Measurements from ENCODE around the gene ZNF18. TPM values are rescaled to one million over a fixed set of nuclear protein-coding genes. Genes with fewer than 3 reads are reported as not detected.

Gene ZNF18
- total RNA-seq, 5 donors from 2014 or later (not counting 1 experiment from before 2014, with no cell fraction given), result 12.8 to 14.7 (median 13.8) TPM

DNA sequence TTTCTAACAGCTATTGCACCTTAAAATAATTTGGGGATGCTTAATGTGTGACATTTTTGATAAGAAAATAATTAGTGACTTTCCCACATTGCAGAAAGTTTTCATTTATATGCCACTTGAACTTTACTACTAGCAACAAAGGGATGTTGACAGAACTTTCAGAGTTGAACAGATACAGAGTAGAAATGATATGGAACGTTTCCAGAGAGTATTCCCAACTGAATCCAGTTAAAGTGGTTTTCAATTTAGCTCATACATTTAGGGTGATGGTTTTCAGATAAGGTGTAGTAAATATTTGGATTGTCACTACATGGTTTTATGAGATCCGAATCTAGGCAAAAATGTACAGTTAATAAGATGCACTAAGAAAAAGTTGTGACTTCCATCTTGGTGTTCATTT, 40.7 kb upstream of the ZNF18 start:
- no peaks in the 10 kb centered on the region for H3K9me3 ChIP-seq
- H3K36me3 ChIP-seq (ENCODE audit: control insufficient read depth in 2 of 2, extremely low read depth in 1 of 2, insufficient read depth in 1 of 2, low read length in 1 of 2), result peaks cover 0 to 4% of the 10 kb centered on the region in 2 donors
- no peak overlapping the region for H3K27ac Mint-ChIP-seq
- ChIA-PET CTCF (interaction anchor here in 1 of 2 donors (0.5 kb wide), 1 partner anchor 18 kb away, joined by 3 read pairs; the partner anchor contains the start of gene MAP2K4), POLR2A (no interaction called here)
- H3K27me3 ChIP-seq (replicated peaks in 1 of 2; ENCODE audit: control insufficient read depth in 2 of 2, extremely low read depth in 1 of 2, insufficient read depth in 2 of 2, low read length in 1 of 2), result no peaks in the 10 kb centered on the region
- DNase-seq (no peak), ATAC-seq (replicated peaks in 1 of 4) (no peak)
- peaks cover 56 to 62% (median 57%) of the 10 kb centered on the region in 3 donors for H3K4me1 Mint-ChIP-seq
- no peak overlapping the region for H3K27ac ChIP-seq (ENCODE audit: low read length)
- H3K27me3 Mint-ChIP-seq, result no peaks in the 10 kb centered on the region
- no CpG with 5 or more reads among the region's 2 CpGs for WGBS (ENCODE audit: insufficient coverage)
- H3K4me1 ChIP-seq (ENCODE audit: control insufficient read depth in 1 of 2, extremely low read depth in 1 of 2, insufficient read depth in 2 of 2, low read length in 2 of 2), result no peaks in the 10 kb centered on the region
- H3K9me3 Mint-ChIP-seq, result no peaks in the 10 kb centered on the region
- peaks cover 30% of the 10 kb centered on the region for H3K36me3 Mint-ChIP-seq
- no peak overlapping the region for H3K4me3 Mint-ChIP-seq
- H3K4me3 ChIP-seq (ENCODE audit: control insufficient read depth in 1 of 2, extremely low read depth in 1 of 2, low read length in 1 of 2), result no peak overlapping the region

DNA sequence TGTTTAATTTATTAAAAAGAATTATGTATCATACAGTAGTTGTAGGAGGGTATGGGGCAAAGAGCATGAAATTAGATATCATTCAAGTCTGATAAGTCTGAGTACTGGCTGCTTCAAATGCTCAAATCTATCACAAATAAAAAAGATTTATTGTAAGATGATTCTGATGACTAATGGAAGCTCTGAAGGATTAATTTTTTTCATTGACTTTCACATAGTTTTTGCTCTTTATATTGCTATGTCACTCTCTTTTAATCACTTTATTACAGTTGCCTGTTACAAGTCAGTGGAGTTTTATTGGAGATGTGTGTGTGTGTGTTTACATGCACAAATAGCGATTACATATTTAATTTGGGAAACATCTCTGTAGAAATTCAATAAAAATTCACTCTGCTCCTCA, 38.4 kb upstream of the ZNF18 start:
- no peak for ATAC-seq (replicated peaks in 1 of 4)
- H3K27ac Mint-ChIP-seq, result no peak overlapping the region

DNA sequence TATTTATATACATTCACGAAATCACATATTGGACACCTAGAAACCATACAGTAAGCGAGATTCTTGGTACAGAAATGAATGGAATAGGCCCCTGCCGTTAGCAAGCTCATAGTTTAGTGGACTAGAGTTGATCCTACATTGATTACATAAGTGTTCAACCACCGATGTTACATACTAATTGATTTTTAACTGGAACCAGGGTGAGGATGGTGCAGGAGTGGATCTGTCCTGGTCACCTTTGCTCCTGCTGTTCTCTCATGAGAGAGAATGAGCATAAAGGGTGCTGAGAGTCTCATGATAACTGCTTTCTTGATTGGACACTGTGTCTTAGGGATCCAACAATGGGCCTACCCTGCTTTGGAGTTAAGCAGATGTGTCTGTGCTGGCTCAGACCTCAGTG, 37.3 kb upstream of the ZNF18 start:
- Histone ChIP-seq H3K4me3 (ENCODE audit: control insufficient read depth in 1 of 2, extremely low read depth in 1 of 2, low read length in 1 of 2) (no peak overlapping the region), H3K36me3 (ENCODE audit: control insufficient read depth in 2 of 2, extremely low read depth in 1 of 2, insufficient read depth in 1 of 2, low read length in 1 of 2) (peaks cover 0 to 4% of the 10 kb centered on the region in 2 donors), H3K4me1 (ENCODE audit: control insufficient read depth in 1 of 2, extremely low read depth in 1 of 2, insufficient read depth in 2 of 2, low read length in 2 of 2) (no peaks in the 10 kb centered on the region), H3K27ac (ENCODE audit: low read length) (no peak overlapping the region), H3K27me3 (replicated peaks in 1 of 2; ENCODE audit: control insufficient read depth in 2 of 2, extremely low read depth in 1 of 2, insufficient read depth in 2 of 2, low read length in 1 of 2) (no peaks in the 10 kb centered on the region), H3K9me3 (no peaks in the 10 kb centered on the region)
- H3K27ac Mint-ChIP-seq, result no peak overlapping the region
- ATAC-seq (replicated peaks in 1 of 4) (no peak), DNase-seq (no peak)
- H3K27me3 Mint-ChIP-seq, result no peaks in the 10 kb centered on the region
- H3K4me1 Mint-ChIP-seq, result peaks cover 57 to 58% (median 58%) of the 10 kb centered on the region in 3 donors
- no peaks in the 10 kb centered on the region for H3K9me3 Mint-ChIP-seq
- no peak overlapping the region for H3K4me3 Mint-ChIP-seq
- ChIA-PET POLR2A (interaction anchor here in 1 of 2 donors (1.5 kb wide), 1 partner anchor 10 kb away, joined by 4 read pairs; no protein-coding TSS in a partner anchor), CTCF (interaction anchor here in 1 of 2 donors (0.6 kb wide), 1 partner anchor 74 kb away, joined by 3 read pairs; no protein-coding TSS in a partner anchor)
- WGBS (ENCODE audit: insufficient coverage), result no CpG with 5 or more reads among the region's 4 CpGs
- peaks cover 23% of the 10 kb centered on the region for H3K36me3 Mint-ChIP-seq

More for the DNA sequence above, 38.4 kb upstream of the ZNF18 start:
- Histone ChIP-seq H3K27me3 (replicated peaks in 1 of 2; ENCODE audit: control insufficient read depth in 2 of 2, extremely low read depth in 1 of 2, insufficient read depth in 2 of 2, low read length in 1 of 2) (no peaks in the 10 kb centered on the region), H3K27ac (ENCODE audit: low read length) (no peak overlapping the region), H3K4me3 (ENCODE audit: control insufficient read depth in 1 of 2, extremely low read depth in 1 of 2, low read length in 1 of 2) (no peak overlapping the region), H3K9me3 (no peaks in the 10 kb centered on the region), H3K4me1 (ENCODE audit: control insufficient read depth in 1 of 2, extremely low read depth in 1 of 2, insufficient read depth in 2 of 2, low read length in 2 of 2) (no peaks in the 10 kb centered on the region), H3K36me3 (ENCODE audit: control insufficient read depth in 2 of 2, extremely low read depth in 1 of 2, insufficient read depth in 1 of 2, low read length in 1 of 2) (peaks cover 0 to 4% of the 10 kb centered on the region in 2 donors)
- Mint-ChIP-seq H3K4me3 (no peak overlapping the region), H3K9me3 (no peaks in the 10 kb centered on the region), H3K36me3 (peaks cover 23% of the 10 kb centered on the region), H3K4me1 (peaks cover 56 to 57% (median 57%) of the 10 kb centered on the region in 3 donors), H3K27me3 (no peaks in the 10 kb centered on the region)
- no peak for DNase-seq
- no CpG with 5 or more reads among the region's 1 CpG for WGBS (ENCODE audit: insufficient coverage)
- POLR2A ChIA-PET, result no interaction called here
- CTCF ChIA-PET, result no interaction called here

DNA sequence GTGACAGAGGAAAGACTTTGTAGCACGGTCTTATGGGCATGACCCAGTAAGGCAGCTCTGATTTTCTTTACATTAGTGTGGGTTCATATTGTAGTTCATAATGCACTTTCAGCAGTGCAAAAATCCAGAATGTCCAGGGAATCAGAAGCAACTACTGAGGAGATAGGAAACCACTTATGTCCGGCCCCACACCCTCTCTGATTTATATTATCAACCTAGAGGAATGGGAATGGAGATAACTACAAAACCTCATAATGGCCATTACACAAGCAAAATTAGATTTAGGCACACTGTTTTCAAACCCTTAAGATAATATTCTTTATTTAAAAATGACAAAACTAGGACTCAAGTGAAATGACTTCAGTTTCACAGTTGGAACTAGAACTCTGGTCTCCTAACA, 31.3 kb upstream of the ZNF18 start:
- Mint-ChIP-seq H3K4me1 (peaks cover 68 to 77% (median 76%) of the 10 kb centered on the region in 3 donors), H3K36me3 (peaks cover 11% of the 10 kb centered on the region), H3K4me3 (no peak overlapping the region), H3K9me3 (no peaks in the 10 kb centered on the region), H3K27ac (no peak overlapping the region), H3K27me3 (no peaks in the 10 kb centered on the region)
- ChIA-PET POLR2A (interaction anchor here in 1 of 2 donors (1.1 kb wide), 1 partner anchor 31 kb away, joined by 3 read pairs; the partner anchor contains the start of gene ZNF18), CTCF (no interaction called here)
- ATAC-seq (replicated peaks in 1 of 4) (no peak), DNase-seq (no peak)
- WGBS (ENCODE audit: insufficient coverage), result 100% methylated on average over 1 of the region's 2 CpGs
- Histone ChIP-seq H3K27me3 (replicated peaks in 1 of 2; ENCODE audit: control insufficient read depth in 2 of 2, extremely low read depth in 1 of 2, insufficient read depth in 2 of 2, low read length in 1 of 2) (no peaks in the 10 kb centered on the region), H3K27ac (ENCODE audit: low read length) (no peak overlapping the region), H3K9me3 (no peaks in the 10 kb centered on the region), H3K36me3 (ENCODE audit: control insufficient read depth in 2 of 2, extremely low read depth in 1 of 2, insufficient read depth in 1 of 2, low read length in 1 of 2) (no peaks in the 10 kb centered on the region), H3K4me3 (ENCODE audit: control insufficient read depth in 1 of 2, extremely low read depth in 1 of 2, low read length in 1 of 2) (no peak overlapping the region), H3K4me1 (ENCODE audit: control insufficient read depth in 1 of 2, extremely low read depth in 1 of 2, insufficient read depth in 2 of 2, low read length in 2 of 2) (peaks cover 0 to 5% of the 10 kb centered on the region in 2 experiments)

DNA sequence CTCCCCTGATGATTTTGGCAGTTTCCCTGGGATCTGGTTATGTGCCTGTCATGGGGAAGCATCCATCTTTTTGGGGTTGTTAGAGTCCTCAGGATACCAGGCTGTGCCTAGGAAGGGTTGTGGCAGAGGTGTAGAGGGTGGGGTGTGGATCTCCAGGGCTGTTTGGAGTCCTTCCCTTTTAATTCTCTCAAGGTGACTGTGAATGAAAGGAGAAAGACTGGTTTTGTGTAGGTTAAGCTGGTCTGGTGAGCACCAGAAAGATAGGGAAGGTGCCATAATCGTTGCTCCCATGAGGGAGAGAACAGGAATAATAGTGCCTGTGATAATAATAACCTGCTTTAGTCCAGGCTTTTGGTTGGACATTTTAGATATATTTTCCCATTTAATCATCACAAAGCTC, 30.4 kb upstream of the ZNF18 start:
- no peaks in the 10 kb centered on the region for H3K27me3 ChIP-seq (replicated peaks in 1 of 2; ENCODE audit: control insufficient read depth in 2 of 2, extremely low read depth in 1 of 2, insufficient read depth in 2 of 2, low read length in 1 of 2)
- peaks cover 0 to 7% of the 10 kb centered on the region in 2 experiments for H3K4me1 ChIP-seq (ENCODE audit: control insufficient read depth in 1 of 2, extremely low read depth in 1 of 2, insufficient read depth in 2 of 2, low read length in 2 of 2)
- H3K9me3 Mint-ChIP-seq, result no peaks in the 10 kb centered on the region
- CTCF ChIA-PET, result interaction anchor here in 1 of 2 donors (0.9 kb wide), 1 partner anchor 30 kb away, joined by 5 read pairs; the partner anchor contains the start of gene ZNF18
- no peaks in the 10 kb centered on the region for H3K36me3 ChIP-seq (ENCODE audit: control insufficient read depth in 2 of 2, extremely low read depth in 1 of 2, insufficient read depth in 1 of 2, low read length in 1 of 2)
- peaks cover 77 to 85% (median 83%) of the 10 kb centered on the region in 3 donors for H3K4me1 Mint-ChIP-seq
- ATAC-seq (replicated peaks in 1 of 4) (no peak), DNase-seq (no peak)
- no peak overlapping the region for H3K27ac Mint-ChIP-seq
- peaks cover 11% of the 10 kb centered on the region for H3K36me3 Mint-ChIP-seq
- WGBS (ENCODE audit: insufficient coverage), result no CpG with 5 or more reads among the region's 1 CpG
- no peaks in the 10 kb centered on the region for H3K27me3 Mint-ChIP-seq
- H3K4me3 ChIP-seq (ENCODE audit: control insufficient read depth in 1 of 2, extremely low read depth in 1 of 2, low read length in 1 of 2), result no peak overlapping the region
- POLR2A ChIA-PET, result interaction anchor here in 1 of 2 donors (1.1 kb wide), 1 partner anchor 30 kb away, joined by 3 read pairs; the partner anchor contains the start of gene ZNF18
- no peak overlapping the region for H3K27ac ChIP-seq (ENCODE audit: low read length)
- H3K9me3 ChIP-seq, result no peaks in the 10 kb centered on the region
- no peak overlapping the region for H3K4me3 Mint-ChIP-seq

DNA sequence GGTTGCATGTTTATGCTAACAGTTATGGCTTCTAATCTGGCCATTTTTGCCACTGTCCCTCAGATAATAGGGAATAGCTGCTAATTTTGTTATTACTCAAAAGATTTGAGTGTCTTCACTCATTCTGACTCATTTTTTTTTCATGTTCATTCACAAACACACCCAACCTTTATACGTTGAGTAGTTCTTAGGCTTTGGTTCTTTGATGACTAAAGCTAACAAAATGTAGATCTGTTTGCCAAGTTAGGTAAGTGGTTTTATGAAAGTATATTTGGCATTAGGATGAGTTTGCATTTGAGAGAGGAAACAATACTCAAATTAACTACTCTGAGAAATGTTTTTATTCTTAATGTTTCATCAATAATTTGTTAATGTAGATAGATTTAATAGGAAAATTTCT, 27.1 kb upstream of the ZNF18 start:
- Histone ChIP-seq H3K27me3 (replicated peaks in 1 of 2; ENCODE audit: control insufficient read depth in 2 of 2, extremely low read depth in 1 of 2, insufficient read depth in 2 of 2, low read length in 1 of 2) (no peaks in the 10 kb centered on the region), H3K4me1 (ENCODE audit: control insufficient read depth in 1 of 2, extremely low read depth in 1 of 2, insufficient read depth in 2 of 2, low read length in 2 of 2) (peaks cover 10 to 16% of the 10 kb centered on the region in 2 experiments), H3K4me3 (ENCODE audit: control insufficient read depth in 1 of 2, extremely low read depth in 1 of 2, low read length in 1 of 2) (no peak overlapping the region), H3K9me3 (no peaks in the 10 kb centered on the region), H3K27ac (ENCODE audit: low read length) (no peak overlapping the region), H3K36me3 (ENCODE audit: control insufficient read depth in 2 of 2, extremely low read depth in 1 of 2, insufficient read depth in 1 of 2, low read length in 1 of 2) (no peaks in the 10 kb centered on the region)
- Mint-ChIP-seq H3K4me1 (peaks cover 64 to 82% (median 81%) of the 10 kb centered on the region in 3 donors), H3K36me3 (peaks cover 11% of the 10 kb centered on the region), H3K27ac (no peak overlapping the region), H3K27me3 (no peaks in the 10 kb centered on the region), H3K9me3 (no peaks in the 10 kb centered on the region), H3K4me3 (no peak overlapping the region)
- ATAC-seq (replicated peaks in 1 of 4), result no peak
- ChIA-PET CTCF (interaction anchor here in 1 of 2 donors (0.7 to 1.4 kb wide), 2 partner anchors 27 to 28 kb away, joined by 3 to 5 read pairs; partner anchors contain the start of gene ZNF18), POLR2A (interaction anchor here in 1 of 2 donors (1.0 to 1.6 kb wide), 2 partner anchors 9 to 27 kb away, joined by 4 to 5 read pairs; partner anchors contain the start of gene ZNF18)
- DNase-seq, result no peak
- whole genome bisulfite sequencing (ENCODE audit: insufficient coverage), result no CpG with 5 or more reads among the region's 1 CpG

All from T-cell (primary cell).